K562 (cell line): Measurements from ENCODE around the gene MAP3K6. TPM values are rescaled to one million over a fixed set of nuclear protein-coding genes. Genes with fewer than 3 reads are reported as not detected.

Experiments used
- SAFB ChIP-seq: fragments of 200-400 bp; formaldehyde crosslinking; IDR thresholded peaks from 2 replicates; pipeline ENCODE4 v1.6.1; 2017; ENCODE audit warnings: low read depth, low read length, borderline replicate concordance
- SMARCA4 ChIP-seq: fragments of 450-650 bp; IDR thresholded peaks from 2 replicates; pipeline ENCODE4 v1.6.1; 2016
- ZNF133 ChIP-seq: fragments of 250-450 bp; sonication (Bioruptor Pico); IDR thresholded peaks from 2 replicates; pipeline ENCODE4 v1.4.0; 2020; ENCODE audit warnings: mild to moderate bottlenecking
- ZNF444 ChIP-seq: fragments of 250-450 bp; sonication (Bioruptor Pico); IDR thresholded peaks from 2 replicates; pipeline ENCODE4 v1.4.0; 2020; ENCODE audit warnings: mild to moderate bottlenecking, moderate library complexity
- polyA plus RNA-seq, 8 experiments: library from polyadenylated mRNA; depleted of rRNA in 4 of 8; stranded (reverse) in 5 of 8; unstranded in 3 of 8; fragments of >200 nt; fragmentation: Nextera tagmentation in 2 of 8; fragmentation: Illumina TruSeq in 1 of 8; extraction: Ambion mirVana in 2 of 8; extraction: Trizol in 1 of 8; gene quantifications; 2 replicates each; pipeline versions ENCODE4 v1.2.1 to v1.2.3, GENCODE V29; 2011 to 2014; ENCODE audit warnings: inconsistent platforms in 1 of 8, missing spikeins in 1 of 8
- total RNA-seq, 7 experiments: library from RNA; depleted of rRNA in 6 of 7; stranded (reverse); fragments of >200 nt in 6 of 7; fragmentation: Illumina TruSeq in 2 of 7; extraction: Trizol in 2 of 7; gene quantifications; 2 replicates each; pipeline versions ENCODE4 v1.2.1 to v1.2.3, GENCODE V29; 2011 to 2021; ENCODE audit warnings: low replicate concordance in 1 of 7
- TF ChIP-seq, protein P1 (sequence below): fragments of 250-450 bp; sonication (Bioruptor Pico); IDR thresholded peaks from 2 replicates; pipeline ENCODE4 v1.5.0; 2020; ENCODE audit warnings: mild to moderate bottlenecking, borderline replicate concordance
- TF ChIP-seq, protein P2 (sequence below): sonication (generic); formaldehyde crosslinking; IDR thresholded peaks from 2 replicates; pipeline ENCODE4 v1.8.0; 2022; ENCODE audit warnings: mild to moderate bottlenecking, missing genetic modification reagents
- TF ChIP-seq, protein P3 (sequence below): sonication (generic); formaldehyde crosslinking; IDR thresholded peaks from 2 replicates; pipeline ENCODE4 v1.4.0; 2020; ENCODE audit warnings: mild to moderate bottlenecking, missing genetic modification reagents
- TF ChIP-seq, protein P4 (sequence below): fragments of 450-650 bp; IDR thresholded peaks from 2 replicates; pipeline ENCODE4 v1.6.1; 2017; ENCODE audit warnings: antibody characterized with exemption, mild to moderate bottlenecking
- TF ChIP-seq, protein P5 (sequence below), 3 experiments: fragments of 200-800 bp in 1 of 3; fragments of 250-450 bp in 1 of 3; fragments of 450-650 bp in 1 of 3; sonication (Bioruptor Pico) in 1 of 3; sonication (Bioruptor generic) in 1 of 3; formaldehyde crosslinking in 1 of 3; IDR thresholded peaks; 2 replicates each; pipeline versions ENCODE4 v1.6.1 to v1.8.0; 2016 to 2022; ENCODE audit warnings: mild to moderate bottlenecking in 2 of 3, missing genetic modification characterization in 2 of 3, missing compliant biosample characterization in 1 of 3, moderate library complexity in 1 of 3
- TF ChIP-seq, protein P6 (sequence below): fragments of 200-800 bp; sonication (Bioruptor generic); IDR thresholded peaks from 2 replicates; pipeline ENCODE4 v1.6.1; 2017; ENCODE audit warnings: missing genetic modification characterization, missing compliant biosample characterization

MAP3K6 gene
- total and polyA plus RNA-seq, 9 of the 15 experiments (the other 6 are each of a cell fraction or from before 2014, with no cell fraction given), result 0.99 to 21.9 (median 7.0) TPM

DNA sequence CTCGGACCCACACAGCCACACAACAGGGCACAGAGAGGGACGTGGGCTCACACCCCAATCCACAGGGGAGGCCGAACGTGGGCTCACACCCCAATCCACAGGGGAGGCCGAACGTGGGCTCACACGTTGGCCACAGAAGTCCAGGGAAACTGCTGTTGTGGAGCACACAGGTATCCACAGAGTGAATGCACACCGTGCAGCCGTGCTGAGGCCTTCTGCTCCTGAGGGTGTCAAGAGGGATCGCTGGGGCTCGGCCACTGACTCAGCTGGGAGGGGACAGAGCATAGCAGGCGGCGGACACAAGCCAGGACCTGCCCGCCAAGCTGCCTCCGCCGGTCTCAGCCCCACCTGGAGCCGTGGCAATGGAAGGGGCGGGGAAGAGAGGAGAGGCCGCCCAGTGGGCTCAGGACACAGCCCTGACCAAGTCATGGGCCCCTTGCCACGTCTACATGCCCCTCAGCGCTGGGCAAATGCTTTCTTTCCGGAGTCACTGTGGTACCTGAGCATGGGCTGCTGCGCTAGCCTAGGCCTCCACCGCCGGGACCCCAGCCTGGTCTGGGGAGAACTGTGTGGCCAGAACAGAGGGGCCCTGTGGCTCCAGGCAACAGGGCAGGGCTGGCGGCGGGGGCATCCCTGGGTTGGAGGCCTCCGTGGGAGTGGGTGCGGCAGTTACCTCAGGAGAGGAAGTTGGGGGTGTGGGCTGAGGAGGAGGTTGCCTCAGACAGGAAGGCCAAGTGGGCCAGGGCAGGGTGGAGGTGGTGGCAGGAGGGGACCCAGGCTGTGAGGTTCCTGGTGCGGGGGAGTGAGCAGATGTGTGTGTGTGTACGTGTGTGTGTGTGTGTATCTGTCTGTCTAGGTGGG, 23.8 kb downstream of the MAP3K6 start (continued):
- TF ChIP-seq, protein P1, sequence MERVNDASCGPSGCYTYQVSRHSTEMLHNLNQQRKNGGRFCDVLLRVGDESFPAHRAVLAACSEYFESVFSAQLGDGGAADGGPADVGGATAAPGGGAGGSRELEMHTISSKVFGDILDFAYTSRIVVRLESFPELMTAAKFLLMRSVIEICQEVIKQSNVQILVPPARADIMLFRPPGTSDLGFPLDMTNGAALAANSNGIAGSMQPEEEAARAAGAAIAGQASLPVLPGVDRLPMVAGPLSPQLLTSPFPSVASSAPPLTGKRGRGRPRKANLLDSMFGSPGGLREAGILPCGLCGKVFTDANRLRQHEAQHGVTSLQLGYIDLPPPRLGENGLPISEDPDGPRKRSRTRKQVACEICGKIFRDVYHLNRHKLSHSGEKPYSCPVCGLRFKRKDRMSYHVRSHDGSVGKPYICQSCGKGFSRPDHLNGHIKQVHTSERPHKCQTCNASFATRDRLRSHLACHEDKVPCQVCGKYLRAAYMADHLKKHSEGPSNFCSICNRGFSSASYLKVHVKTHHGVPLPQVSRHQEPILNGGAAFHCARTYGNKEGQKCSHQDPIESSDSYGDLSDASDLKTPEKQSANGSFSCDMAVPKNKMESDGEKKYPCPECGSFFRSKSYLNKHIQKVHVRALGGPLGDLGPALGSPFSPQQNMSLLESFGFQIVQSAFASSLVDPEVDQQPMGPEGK, result no peak
- TF ChIP-seq SAFB (no peak), ZNF444 (CRISPR knock-in tag) (no peak), ZNF133 (CRISPR knock-in tag) (no peak), SMARCA4 (peak; percentile 43; the same call in 1 of the 2 replicates)
- TF ChIP-seq, protein P2, sequence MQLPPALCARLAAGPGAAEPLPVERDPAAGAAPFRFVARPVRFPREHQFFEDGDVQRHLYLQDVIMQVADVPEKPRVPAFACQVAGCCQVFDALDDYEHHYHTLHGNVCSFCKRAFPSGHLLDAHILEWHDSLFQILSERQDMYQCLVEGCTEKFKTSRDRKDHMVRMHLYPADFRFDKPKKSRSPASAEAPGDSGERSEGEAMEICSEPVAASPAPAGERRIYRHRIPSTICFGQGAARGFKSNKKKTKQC (CRISPR knock-in tag), result peak; percentile 45; the same call in 1 of the 2 replicates
- TF ChIP-seq, protein P3, sequence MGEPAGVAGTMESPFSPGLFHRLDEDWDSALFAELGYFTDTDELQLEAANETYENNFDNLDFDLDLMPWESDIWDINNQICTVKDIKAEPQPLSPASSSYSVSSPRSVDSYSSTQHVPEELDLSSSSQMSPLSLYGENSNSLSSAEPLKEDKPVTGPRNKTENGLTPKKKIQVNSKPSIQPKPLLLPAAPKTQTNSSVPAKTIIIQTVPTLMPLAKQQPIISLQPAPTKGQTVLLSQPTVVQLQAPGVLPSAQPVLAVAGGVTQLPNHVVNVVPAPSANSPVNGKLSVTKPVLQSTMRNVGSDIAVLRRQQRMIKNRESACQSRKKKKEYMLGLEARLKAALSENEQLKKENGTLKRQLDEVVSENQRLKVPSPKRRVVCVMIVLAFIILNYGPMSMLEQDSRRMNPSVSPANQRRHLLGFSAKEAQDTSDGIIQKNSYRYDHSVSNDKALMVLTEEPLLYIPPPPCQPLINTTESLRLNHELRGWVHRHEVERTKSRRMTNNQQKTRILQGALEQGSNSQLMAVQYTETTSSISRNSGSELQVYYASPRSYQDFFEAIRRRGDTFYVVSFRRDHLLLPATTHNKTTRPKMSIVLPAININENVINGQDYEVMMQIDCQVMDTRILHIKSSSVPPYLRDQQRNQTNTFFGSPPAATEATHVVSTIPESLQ (CRISPR knock-in tag), result peak; percentile 86; the same call in 1 of the 2 replicates
- TF ChIP-seq, protein P4, sequence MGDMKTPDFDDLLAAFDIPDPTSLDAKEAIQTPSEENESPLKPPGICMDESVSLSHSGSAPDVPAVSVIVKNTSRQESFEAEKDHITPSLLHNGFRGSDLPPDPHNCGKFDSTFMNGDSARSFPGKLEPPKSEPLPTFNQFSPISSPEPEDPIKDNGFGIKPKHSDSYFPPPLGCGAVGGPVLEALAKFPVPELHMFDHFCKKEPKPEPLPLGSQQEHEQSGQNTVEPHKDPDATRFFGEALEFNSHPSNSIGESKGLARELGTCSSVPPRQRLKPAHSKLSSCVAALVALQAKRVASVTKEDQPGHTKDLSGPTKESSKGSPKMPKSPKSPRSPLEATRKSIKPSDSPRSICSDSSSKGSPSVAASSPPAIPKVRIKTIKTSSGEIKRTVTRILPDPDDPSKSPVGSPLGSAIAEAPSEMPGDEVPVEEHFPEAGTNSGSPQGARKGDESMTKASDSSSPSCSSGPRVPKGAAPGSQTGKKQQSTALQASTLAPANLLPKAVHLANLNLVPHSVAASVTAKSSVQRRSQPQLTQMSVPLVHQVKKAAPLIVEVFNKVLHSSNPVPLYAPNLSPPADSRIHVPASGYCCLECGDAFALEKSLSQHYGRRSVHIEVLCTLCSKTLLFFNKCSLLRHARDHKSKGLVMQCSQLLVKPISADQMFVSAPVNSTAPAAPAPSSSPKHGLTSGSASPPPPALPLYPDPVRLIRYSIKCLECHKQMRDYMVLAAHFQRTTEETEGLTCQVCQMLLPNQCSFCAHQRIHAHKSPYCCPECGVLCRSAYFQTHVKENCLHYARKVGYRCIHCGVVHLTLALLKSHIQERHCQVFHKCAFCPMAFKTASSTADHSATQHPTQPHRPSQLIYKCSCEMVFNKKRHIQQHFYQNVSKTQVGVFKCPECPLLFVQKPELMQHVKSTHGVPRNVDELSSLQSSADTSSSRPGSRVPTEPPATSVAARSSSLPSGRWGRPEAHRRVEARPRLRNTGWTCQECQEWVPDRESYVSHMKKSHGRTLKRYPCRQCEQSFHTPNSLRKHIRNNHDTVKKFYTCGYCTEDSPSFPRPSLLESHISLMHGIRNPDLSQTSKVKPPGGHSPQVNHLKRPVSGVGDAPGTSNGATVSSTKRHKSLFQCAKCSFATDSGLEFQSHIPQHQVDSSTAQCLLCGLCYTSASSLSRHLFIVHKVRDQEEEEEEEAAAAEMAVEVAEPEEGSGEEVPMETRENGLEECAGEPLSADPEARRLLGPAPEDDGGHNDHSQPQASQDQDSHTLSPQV, result peak; percentile 73
- TF ChIP-seq, protein P5, sequence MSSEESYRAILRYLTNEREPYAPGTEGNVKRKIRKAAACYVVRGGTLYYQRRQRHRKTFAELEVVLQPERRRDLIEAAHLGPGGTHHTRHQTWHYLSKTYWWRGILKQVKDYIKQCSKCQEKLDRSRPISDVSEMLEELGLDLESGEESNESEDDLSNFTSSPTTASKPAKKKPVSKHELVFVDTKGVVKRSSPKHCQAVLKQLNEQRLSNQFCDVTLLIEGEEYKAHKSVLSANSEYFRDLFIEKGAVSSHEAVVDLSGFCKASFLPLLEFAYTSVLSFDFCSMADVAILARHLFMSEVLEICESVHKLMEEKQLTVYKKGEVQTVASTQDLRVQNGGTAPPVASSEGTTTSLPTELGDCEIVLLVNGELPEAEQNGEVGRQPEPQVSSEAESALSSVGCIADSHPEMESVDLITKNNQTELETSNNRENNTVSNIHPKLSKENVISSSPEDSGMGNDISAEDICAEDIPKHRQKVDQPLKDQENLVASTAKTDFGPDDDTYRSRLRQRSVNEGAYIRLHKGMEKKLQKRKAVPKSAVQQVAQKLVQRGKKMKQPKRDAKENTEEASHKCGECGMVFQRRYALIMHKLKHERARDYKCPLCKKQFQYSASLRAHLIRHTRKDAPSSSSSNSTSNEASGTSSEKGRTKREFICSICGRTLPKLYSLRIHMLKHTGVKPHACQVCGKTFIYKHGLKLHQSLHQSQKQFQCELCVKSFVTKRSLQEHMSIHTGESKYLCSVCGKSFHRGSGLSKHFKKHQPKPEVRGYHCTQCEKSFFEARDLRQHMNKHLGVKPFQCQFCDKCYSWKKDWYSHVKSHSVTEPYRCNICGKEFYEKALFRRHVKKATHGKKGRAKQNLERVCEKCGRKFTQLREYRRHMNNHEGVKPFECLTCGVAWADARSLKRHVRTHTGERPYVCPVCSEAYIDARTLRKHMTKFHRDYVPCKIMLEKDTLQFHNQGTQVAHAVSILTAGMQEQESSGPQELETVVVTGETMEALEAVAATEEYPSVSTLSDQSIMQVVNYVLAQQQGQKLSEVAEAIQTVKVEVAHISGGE (CRISPR knock-in tag; IDR thresholded peaks at IDR 0.05), result 0 out of 6 replicates have a peak, but pooled peaks of 1 of the 3 experiments have one; percentile 29
- TF ChIP-seq, protein P6, sequence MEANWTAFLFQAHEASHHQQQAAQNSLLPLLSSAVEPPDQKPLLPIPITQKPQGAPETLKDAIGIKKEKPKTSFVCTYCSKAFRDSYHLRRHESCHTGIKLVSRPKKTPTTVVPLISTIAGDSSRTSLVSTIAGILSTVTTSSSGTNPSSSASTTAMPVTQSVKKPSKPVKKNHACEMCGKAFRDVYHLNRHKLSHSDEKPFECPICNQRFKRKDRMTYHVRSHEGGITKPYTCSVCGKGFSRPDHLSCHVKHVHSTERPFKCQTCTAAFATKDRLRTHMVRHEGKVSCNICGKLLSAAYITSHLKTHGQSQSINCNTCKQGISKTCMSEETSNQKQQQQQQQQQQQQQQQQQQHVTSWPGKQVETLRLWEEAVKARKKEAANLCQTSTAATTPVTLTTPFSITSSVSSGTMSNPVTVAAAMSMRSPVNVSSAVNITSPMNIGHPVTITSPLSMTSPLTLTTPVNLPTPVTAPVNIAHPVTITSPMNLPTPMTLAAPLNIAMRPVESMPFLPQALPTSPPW (CRISPR knock-in tag), result peak; percentile 39
